Osteoblast (primary cell): ENCODE measurements around the gene BABAM1. TPM values are rescaled to one million over a fixed set of nuclear protein-coding genes. Genes with fewer than 3 reads are reported as not detected.
A peak's percentile ranks its signal among the peaks of the same experiment; 100 is the strongest.

Source experiments
- DNase-seq: peaks from one replicate; pipeline ENCODE4 v3.0.0; 2011; ENCODE audit warnings: low spot score, mixed read lengths; ENCODE audit not compliant: insufficient read length; ENCODE audit errors: missing footprints
- H2AFZ ChIP-seq: 2 replicates; pipeline ENCODE4 v1.6.0; 2011; ENCODE audit warnings: mild to moderate bottlenecking, low read length
- H3K27ac ChIP-seq: 2 replicates; pipeline ENCODE4 v1.5.1; 2011; ENCODE audit warnings: mild to moderate bottlenecking, low read depth, low read length, moderate library complexity
- H3K27me3 ChIP-seq: 2 replicates; pipeline ENCODE4 v1.6.0; 2012; ENCODE audit warnings: mild to moderate bottlenecking, control low read depth, inconsistent platforms, low read length, moderate library complexity; ENCODE audit not compliant: insufficient read depth
- H3K36me3 ChIP-seq: 2 replicates; pipeline ENCODE4 v1.5.1; 2011; ENCODE audit warnings: mild to moderate bottlenecking, low read length, control low read depth, moderate library complexity; ENCODE audit not compliant: insufficient read depth
- H3K4me1 ChIP-seq: 2 replicates; pipeline ENCODE4 v1.5.1; 2011; ENCODE audit warnings: mild to moderate bottlenecking, low read length, control low read depth, moderate library complexity; ENCODE audit not compliant: insufficient read depth
- H3K4me2 ChIP-seq: 2 replicates; pipeline ENCODE4 v1.6.0; 2011; ENCODE audit warnings: mild to moderate bottlenecking, low read length; ENCODE audit not compliant: insufficient read depth
- H3K4me3 ChIP-seq: fragments of 200-600 bp; sonication (generic); 3 replicates; pipeline ENCODE4 v1.5.1; 2012; ENCODE audit warnings: mild to moderate bottlenecking, low read length, inconsistent platforms; ENCODE audit not compliant: insufficient read depth
- H3K79me2 ChIP-seq: 2 replicates; pipeline ENCODE4 v1.6.0; 2012; ENCODE audit warnings: mild to moderate bottlenecking, low read length, control low read depth, inconsistent platforms; ENCODE audit not compliant: insufficient read depth
- H3K9me3 ChIP-seq: 2 replicates; pipeline ENCODE4 v1.5.1; 2011; ENCODE audit warnings: low read depth, low read length, control low read depth
- H4K20me1 ChIP-seq: 2 replicates; pipeline ENCODE4 v1.6.0; 2012; ENCODE audit warnings: mild to moderate bottlenecking, low read length, control low read depth; ENCODE audit not compliant: insufficient read depth
- CTCF ChIP-seq: IDR thresholded peaks from 2 replicates; pipeline ENCODE4 v1.5.1; 2011; ENCODE audit warnings: mild to moderate bottlenecking, low read depth, low read length, moderate library complexity; ENCODE audit errors: extremely low read depth
- total RNA-seq: library from RNA; depleted of rRNA; stranded (reverse); fragments of >200 nt; gene quantifications from 2 replicates; pipeline ENCODE4 v1.2.3, GENCODE V29; 2012

The BABAM1 gene
- total RNA-seq, 1 donor, result 76.7 TPM

GRCh38 chr19:17323300-17323963 lies 56.2 kb downstream of the BABAM1 start:
- Histone ChIP-seq H3K36me3 (peaks cover 9% of the 10 kb centered on the region), H3K27me3 (no peaks in the 10 kb centered on the region), H3K27ac (no peak overlapping the region), H2AFZ (no peak overlapping the region), H4K20me1 (peaks cover 2% of the 10 kb centered on the region), H3K4me2 (no peak overlapping the region), H3K79me2 (no peaks in the 10 kb centered on the region), H3K9me3 (no peaks in the 10 kb centered on the region), H3K4me1 (peaks cover 11% of the 10 kb centered on the region), H3K4me3 (no peak overlapping the region)
- no peak for TF ChIP-seq CTCF
- DNase-seq, result peak; percentile 85

- Histone ChIP-seq H3K36me3 (peaks cover 9% of the 10 kb centered on the region), H3K27ac (no peak overlapping the region), H3K79me2 (no peaks in the 10 kb centered on the region), H3K4me2 (no peak overlapping the region), H2AFZ (no peak overlapping the region), H3K27me3 (no peaks in the 10 kb centered on the region), H3K4me1 (peaks cover 11% of the 10 kb centered on the region), H3K9me3 (no peaks in the 10 kb centered on the region), H3K4me3 (no peak overlapping the region), H4K20me1 (peaks cover 2% of the 10 kb centered on the region)
- TF ChIP-seq CTCF, result no peak
- peak; percentile 82 for DNase-seq
Measured at GRCh38 chr19:17323964-17324332, 56.7 kb downstream of the BABAM1 start.

GRCh38 chr19:17324357-17325114 lies 57.3 kb downstream of the BABAM1 start:
- Histone ChIP-seq H3K27me3 (no peaks in the 10 kb centered on the region), H4K20me1 (peaks cover 2% of the 10 kb centered on the region), H3K4me3 (no peak overlapping the region), H2AFZ (no peak overlapping the region), H3K4me2 (no peak overlapping the region), H3K36me3 (peaks cover 9% of the 10 kb centered on the region), H3K9me3 (no peaks in the 10 kb centered on the region), H3K27ac (no peak overlapping the region), H3K79me2 (no peaks in the 10 kb centered on the region), H3K4me1 (peaks cover 11% of the 10 kb centered on the region)
- peak; percentile 88 for DNase-seq
- TF ChIP-seq CTCF, result no peak

- Histone ChIP-seq H2AFZ (no peak overlapping the region), H4K20me1 (peaks cover 2% of the 10 kb centered on the region), H3K27me3 (no peaks in the 10 kb centered on the region), H3K4me3 (no peak overlapping the region), H3K9me3 (no peaks in the 10 kb centered on the region), H3K4me1 (peaks cover 11% of the 10 kb centered on the region), H3K27ac (no peak overlapping the region), H3K36me3 (peaks cover 8% of the 10 kb centered on the region), H3K79me2 (no peaks in the 10 kb centered on the region), H3K4me2 (no peak overlapping the region)
- TF ChIP-seq CTCF, result no peak
- DNase-seq, result no peak
Measured at GRCh38 chr19:17325133-17325532, 57.9 kb downstream of the BABAM1 start.
